Measurements from ENCODE around the gene NFIA. TPM values are rescaled to one million over a fixed set of nuclear protein-coding genes. Genes with fewer than 3 reads are reported as not detected.

The NFIA gene
- total RNA-seq, 1 experiment from 2014 or later = 12.7 TPM

- Histone ChIP-seq H3K4me2 (ENCODE audit: low read length) (peak overlapping the region; percentile 34; the same call in 1 of the 2 replicates), H3K4me1 (ENCODE audit: insufficient read depth, low read length) (peaks cover 35% of the 10 kb centered on the region), H2AFZ (ENCODE audit: low read length) (no peak overlapping the region), H3K9me3 (ENCODE audit: low read length) (no peaks in the 10 kb centered on the region), H3F3A (ENCODE audit: low read length, unreplicated experiment) (no peaks in the 10 kb centered on the region), H4K20me1 (ENCODE audit: low read length) (no peaks in the 10 kb centered on the region), H3K9ac (ENCODE audit: low read length) (no peak overlapping the region), H3K9me2 (replicated peaks; ENCODE audit: low read length) (no peaks in the 10 kb centered on the region), H3K36me3 (ENCODE audit: low read depth, low read length) (no peaks in the 10 kb centered on the region), H3K27ac (ENCODE audit: low read length) (no peak overlapping the region), H3K4me3 (ENCODE audit: low read length) (no peak overlapping the region), H3K79me2 (ENCODE audit: low read length) (no peaks in the 10 kb centered on the region), H3K27me3 (ENCODE audit: low read length) (no peaks in the 10 kb centered on the region)
- CTCF ChIA-PET = no interaction called here
- ATAC-seq (no peak; the same call in 1 of the 2 replicates), DNase-seq (peak; percentile 55)
- BruUV-seq (replicated peaks) = no TSS peak
- POLR2A ChIA-PET (ENCODE audit: unreplicated experiment) = no interaction called here
- intact Hi-C loops (cut with micrococcal nuclease) = loop anchor here (5.0 to 10.0 kb wide), 4 partner anchors 87 to 402 kb away; no protein-coding TSS in a partner anchor
- TF ChIP-seq EZH2 (IDR thresholded peaks at IDR 0.05; ENCODE audit: low read length, unreplicated experiment) (no peak), EZH2phosphoT487 (IDR thresholded peaks at IDR 0.05; ENCODE audit: borderline replicate concordance, low read length) (no peak), CTCF (conservative IDR thresholded peaks at IDR 0.05; ENCODE audit: low read depth, low read length) (no peak)
Observed at GRCh38 chr1:61450454-61450853, 368.1 kb downstream of the NFIA start.

GRCh38 chr1:61450872-61451571 lies 368.7 kb downstream of the NFIA start:
- Histone ChIP-seq H3K9ac (ENCODE audit: low read length) (no peak overlapping the region), H3K27me3 (ENCODE audit: low read length) (no peaks in the 10 kb centered on the region), H3K27ac (ENCODE audit: low read length) (no peak overlapping the region), H3K36me3 (ENCODE audit: low read depth, low read length) (0 out of 2 replicates have a peak, but pooled peaks cover 3% of the 10 kb centered on the region), H3K4me3 (ENCODE audit: low read length) (no peak overlapping the region), H3F3A (ENCODE audit: low read length, unreplicated experiment) (no peaks in the 10 kb centered on the region), H3K4me1 (ENCODE audit: insufficient read depth, low read length) (peaks cover 35% of the 10 kb centered on the region), H2AFZ (ENCODE audit: low read length) (no peak overlapping the region), H3K4me2 (ENCODE audit: low read length) (peak overlapping the region; percentile 34; the same call in 1 of the 2 replicates), H3K9me3 (ENCODE audit: low read length) (no peaks in the 10 kb centered on the region), H4K20me1 (ENCODE audit: low read length) (no peaks in the 10 kb centered on the region), H3K9me2 (replicated peaks; ENCODE audit: low read length) (no peaks in the 10 kb centered on the region), H3K79me2 (ENCODE audit: low read length) (no peaks in the 10 kb centered on the region)
- intact Hi-C loops (cut with micrococcal nuclease) = loop anchor here (5.0 to 10.0 kb wide), 4 partner anchors 86 to 401 kb away; no protein-coding TSS in a partner anchor
- CTCF ChIA-PET = no interaction called here
- BruUV-seq (replicated peaks) = no TSS peak
- no peak for TF ChIP-seq EZH2 (IDR thresholded peaks at IDR 0.05; ENCODE audit: low read length, unreplicated experiment)
- TF ChIP-seq CTCF (conservative IDR thresholded peaks at IDR 0.05; ENCODE audit: low read depth, low read length) = no peak
- no peak for TF ChIP-seq EZH2phosphoT487 (IDR thresholded peaks at IDR 0.05; ENCODE audit: borderline replicate concordance, low read length)
- POLR2A ChIA-PET (ENCODE audit: unreplicated experiment) = no interaction called here
- no peak for DNase-seq
- ATAC-seq = no peak

GRCh38 chr1:61451572-61451968 lies 369.2 kb downstream of the NFIA start:
- intact Hi-C loops (cut with micrococcal nuclease) = loop anchor here (5.0 to 10.0 kb wide), 4 partner anchors 86 to 401 kb away; no protein-coding TSS in a partner anchor
- Histone ChIP-seq H3K36me3 (ENCODE audit: low read depth, low read length) (0 out of 2 replicates have a peak, but pooled peaks cover 3% of the 10 kb centered on the region), H3K4me2 (ENCODE audit: low read length) (no peak overlapping the region), H3K9me2 (replicated peaks; ENCODE audit: low read length) (no peaks in the 10 kb centered on the region), H2AFZ (ENCODE audit: low read length) (no peak overlapping the region), H3K4me3 (ENCODE audit: low read length) (no peak overlapping the region), H3K27ac (ENCODE audit: low read length) (no peak overlapping the region), H4K20me1 (ENCODE audit: low read length) (no peaks in the 10 kb centered on the region), H3K27me3 (ENCODE audit: low read length) (no peaks in the 10 kb centered on the region), H3K9ac (ENCODE audit: low read length) (no peak overlapping the region), H3K4me1 (ENCODE audit: insufficient read depth, low read length) (peaks cover 35% of the 10 kb centered on the region), H3K79me2 (ENCODE audit: low read length) (no peaks in the 10 kb centered on the region), H3F3A (ENCODE audit: low read length, unreplicated experiment) (no peaks in the 10 kb centered on the region), H3K9me3 (ENCODE audit: low read length) (no peaks in the 10 kb centered on the region)
- TF ChIP-seq EZH2phosphoT487 (IDR thresholded peaks at IDR 0.05; ENCODE audit: borderline replicate concordance, low read length) = no peak
- no peak for TF ChIP-seq CTCF (conservative IDR thresholded peaks at IDR 0.05; ENCODE audit: low read depth, low read length)
- no TSS peak for BruUV-seq (replicated peaks)
- ChIA-PET CTCF (no interaction called here), POLR2A (ENCODE audit: unreplicated experiment) (no interaction called here)
- DNase-seq (no peak), ATAC-seq (no peak)

Measured in PC-3 (cell line).